ENCODE results near the gene PRDM12. TPM values are rescaled to one million over a fixed set of nuclear protein-coding genes. Genes with fewer than 3 reads are reported as not detected.

The PRDM12 gene
- total RNA-seq, 1 experiment from 2014 or later: 0.07 TPM

- 0 out of 2 replicates have a peak, but pooled peaks cover 2% of the 10 kb centered on the region for H3K36me3 ChIP-seq (ENCODE audit: insufficient read depth, low read length)
- no peaks in the 10 kb centered on the region for H3K9me2 ChIP-seq (replicated peaks; ENCODE audit: insufficient read depth, low read length)
- no peaks in the 10 kb centered on the region for H3K4me1 ChIP-seq (ENCODE audit: low read length)
- no peak overlapping the region for H3K4me3 ChIP-seq (ENCODE audit: low read length)
- H3K27ac ChIP-seq (ENCODE audit: low read length): no peak overlapping the region
- no peaks in the 10 kb centered on the region for H3K9me3 ChIP-seq (ENCODE audit: low read length)
- no peak for DNase-seq
- no peak overlapping the region for H3K4me2 ChIP-seq (ENCODE audit: low read depth, low read length, poor library complexity, severe bottlenecking)
- 0 out of 2 replicates have a peak, but pooled peaks cover 2% of the 10 kb centered on the region for H4K20me1 ChIP-seq (ENCODE audit: insufficient read depth, low read depth, low read length)
- no peaks in the 10 kb centered on the region for H3K27me3 ChIP-seq (ENCODE audit: low read length)
- no peaks in the 10 kb centered on the region for H3K79me2 ChIP-seq (ENCODE audit: low read length)
- no peak overlapping the region for H3K9ac ChIP-seq (ENCODE audit: low read length)
- H2AFZ ChIP-seq (ENCODE audit: low read length): no peak overlapping the region
Observed at GRCh38 chr9:130629443-130630070, 34.8 kb upstream of the PRDM12 start.

GRCh38 chr9:130630071-130630450 is 34.3 kb upstream of the PRDM12 start:
- no peaks in the 10 kb centered on the region for H3K9me2 ChIP-seq (replicated peaks; ENCODE audit: insufficient read depth, low read length)
- no peak overlapping the region for H2AFZ ChIP-seq (ENCODE audit: low read length)
- 0 out of 2 replicates have a peak, but pooled peaks cover 2% of the 10 kb centered on the region for H4K20me1 ChIP-seq (ENCODE audit: insufficient read depth, low read depth, low read length)
- H3K36me3 ChIP-seq (ENCODE audit: insufficient read depth, low read length): 0 out of 2 replicates have a peak, but pooled peaks cover 2% of the 10 kb centered on the region
- H3K27me3 ChIP-seq (ENCODE audit: low read length): no peaks in the 10 kb centered on the region
- no peaks in the 10 kb centered on the region for H3K9me3 ChIP-seq (ENCODE audit: low read length)
- H3K79me2 ChIP-seq (ENCODE audit: low read length): no peaks in the 10 kb centered on the region
- H3K4me1 ChIP-seq (ENCODE audit: low read length): no peaks in the 10 kb centered on the region
- no peak overlapping the region for H3K27ac ChIP-seq (ENCODE audit: low read length)
- H3K4me3 ChIP-seq (ENCODE audit: low read length): no peak overlapping the region
- no peak overlapping the region for H3K4me2 ChIP-seq (ENCODE audit: low read depth, low read length, poor library complexity, severe bottlenecking)
- DNase-seq: no peak
- H3K9ac ChIP-seq (ENCODE audit: low read length): no peak overlapping the region

- 0 out of 2 replicates have a peak, but pooled peaks cover 2% of the 10 kb centered on the region for H3K36me3 ChIP-seq (ENCODE audit: insufficient read depth, low read length)
- H3K4me2 ChIP-seq (ENCODE audit: low read depth, low read length, poor library complexity, severe bottlenecking): no peak overlapping the region
- no peak overlapping the region for H3K4me3 ChIP-seq (ENCODE audit: low read length)
- no peak overlapping the region for H3K9ac ChIP-seq (ENCODE audit: low read length)
- H3K79me2 ChIP-seq (ENCODE audit: low read length): no peaks in the 10 kb centered on the region
- no peaks in the 10 kb centered on the region for H3K9me2 ChIP-seq (replicated peaks; ENCODE audit: insufficient read depth, low read length)
- no peaks in the 10 kb centered on the region for H3K4me1 ChIP-seq (ENCODE audit: low read length)
- 0 out of 2 replicates have a peak, but pooled peaks cover 2% of the 10 kb centered on the region for H4K20me1 ChIP-seq (ENCODE audit: insufficient read depth, low read depth, low read length)
- no peak overlapping the region for H3K27ac ChIP-seq (ENCODE audit: low read length)
- no peak for DNase-seq
- no peaks in the 10 kb centered on the region for H3K27me3 ChIP-seq (ENCODE audit: low read length)
- H2AFZ ChIP-seq (ENCODE audit: low read length): no peak overlapping the region
- no peaks in the 10 kb centered on the region for H3K9me3 ChIP-seq (ENCODE audit: low read length)
Observed at GRCh38 chr9:130630506-130631330, 33.7 kb upstream of the PRDM12 start.

GRCh38 chr9:130631331-130632080 is 32.9 kb upstream of the PRDM12 start:
- no peak overlapping the region for H2AFZ ChIP-seq (ENCODE audit: low read length)
- H3K4me1 ChIP-seq (ENCODE audit: low read length): no peaks in the 10 kb centered on the region
- no peak overlapping the region for H3K4me2 ChIP-seq (ENCODE audit: low read depth, low read length, poor library complexity, severe bottlenecking)
- no peaks in the 10 kb centered on the region for H3K27me3 ChIP-seq (ENCODE audit: low read length)
- H3K9ac ChIP-seq (ENCODE audit: low read length): no peak overlapping the region
- no peak overlapping the region for H3K4me3 ChIP-seq (ENCODE audit: low read length)
- H4K20me1 ChIP-seq (ENCODE audit: insufficient read depth, low read depth, low read length): 0 out of 2 replicates have a peak, but pooled peaks cover 2% of the 10 kb centered on the region
- H3K9me2 ChIP-seq (replicated peaks; ENCODE audit: insufficient read depth, low read length): no peaks in the 10 kb centered on the region
- H3K9me3 ChIP-seq (ENCODE audit: low read length): no peaks in the 10 kb centered on the region
- H3K79me2 ChIP-seq (ENCODE audit: low read length): no peaks in the 10 kb centered on the region
- DNase-seq: no peak
- H3K36me3 ChIP-seq (ENCODE audit: insufficient read depth, low read length): 0 out of 2 replicates have a peak, but pooled peaks cover 2% of the 10 kb centered on the region
- H3K27ac ChIP-seq (ENCODE audit: low read length): no peak overlapping the region

- no peaks in the 10 kb centered on the region for H3K9me3 ChIP-seq (ENCODE audit: low read length)
- H3K4me3 ChIP-seq (ENCODE audit: low read length): no peak overlapping the region
- no peaks in the 10 kb centered on the region for H3K9me2 ChIP-seq (replicated peaks; ENCODE audit: insufficient read depth, low read length)
- no peaks in the 10 kb centered on the region for H3K4me1 ChIP-seq (ENCODE audit: low read length)
- DNase-seq: no peak
- H3K9ac ChIP-seq (ENCODE audit: low read length): no peak overlapping the region
- H4K20me1 ChIP-seq (ENCODE audit: insufficient read depth, low read depth, low read length): 0 out of 2 replicates have a peak, but pooled peaks cover 2% of the 10 kb centered on the region
- no peaks in the 10 kb centered on the region for H3K27me3 ChIP-seq (ENCODE audit: low read length)
- H3K4me2 ChIP-seq (ENCODE audit: low read depth, low read length, poor library complexity, severe bottlenecking): no peak overlapping the region
- H3K36me3 ChIP-seq (ENCODE audit: insufficient read depth, low read length): 0 out of 2 replicates have a peak, but pooled peaks cover 2% of the 10 kb centered on the region
- H2AFZ ChIP-seq (ENCODE audit: low read length): no peak overlapping the region
- H3K79me2 ChIP-seq (ENCODE audit: low read length): no peaks in the 10 kb centered on the region
- no peak overlapping the region for H3K27ac ChIP-seq (ENCODE audit: low read length)
Observed at GRCh38 chr9:130632081-130632710, 32.2 kb upstream of the PRDM12 start.

- Histone ChIP-seq H3K9me3 (ENCODE audit: low read length) (no peaks in the 10 kb centered on the region), H3K9ac (ENCODE audit: low read length) (no peak overlapping the region), H3K79me2 (ENCODE audit: low read length) (no peaks in the 10 kb centered on the region), H4K20me1 (ENCODE audit: insufficient read depth, low read depth, low read length) (0 out of 2 replicates have a peak, but pooled peaks cover 2% of the 10 kb centered on the region), H3K4me3 (ENCODE audit: low read length) (no peak overlapping the region), H3K4me1 (ENCODE audit: low read length) (no peaks in the 10 kb centered on the region), H3K27me3 (ENCODE audit: low read length) (no peaks in the 10 kb centered on the region), H3K9me2 (replicated peaks; ENCODE audit: insufficient read depth, low read length) (no peaks in the 10 kb centered on the region), H2AFZ (ENCODE audit: low read length) (no peak overlapping the region), H3K36me3 (ENCODE audit: insufficient read depth, low read length) (no peaks in the 10 kb centered on the region), H3K4me2 (ENCODE audit: low read depth, low read length, poor library complexity, severe bottlenecking) (no peak overlapping the region), H3K27ac (ENCODE audit: low read length) (no peak overlapping the region)
- no peak for DNase-seq
Observed at GRCh38 chr9:130632841-130633240, 31.6 kb upstream of the PRDM12 start.

- Histone ChIP-seq H3K4me3 (ENCODE audit: low read length) (no peak overlapping the region), H3K9me3 (ENCODE audit: low read length) (no peaks in the 10 kb centered on the region), H3K27me3 (ENCODE audit: low read length) (no peaks in the 10 kb centered on the region), H3K9me2 (replicated peaks; ENCODE audit: insufficient read depth, low read length) (no peaks in the 10 kb centered on the region), H3K79me2 (ENCODE audit: low read length) (no peaks in the 10 kb centered on the region), H3K27ac (ENCODE audit: low read length) (no peak overlapping the region), H2AFZ (ENCODE audit: low read length) (no peak overlapping the region), H3K4me1 (ENCODE audit: low read length) (no peaks in the 10 kb centered on the region), H3K9ac (ENCODE audit: low read length) (no peak overlapping the region), H3K36me3 (ENCODE audit: insufficient read depth, low read length) (peaks cover 4% of the 10 kb centered on the region; the same call in 1 of the 2 replicates), H3K4me2 (ENCODE audit: low read depth, low read length, poor library complexity, severe bottlenecking) (no peak overlapping the region), H4K20me1 (ENCODE audit: insufficient read depth, low read depth, low read length) (0 out of 2 replicates have a peak, but pooled peaks cover 2% of the 10 kb centered on the region)
- DNase-seq: no peak
Observed at GRCh38 chr9:130633336-130634190, 30.8 kb upstream of the PRDM12 start.
